ENCODE measurements around the gene C17orf50. TPM values are rescaled to one million over a fixed set of nuclear protein-coding genes. Genes with fewer than 3 reads are reported as not detected.

The C17orf50 gene
- polyA plus RNA-seq, 1 donor (not counting 4 experiments of a cell fraction or from before 2014, with no cell fraction given) = not detected

DNA sequence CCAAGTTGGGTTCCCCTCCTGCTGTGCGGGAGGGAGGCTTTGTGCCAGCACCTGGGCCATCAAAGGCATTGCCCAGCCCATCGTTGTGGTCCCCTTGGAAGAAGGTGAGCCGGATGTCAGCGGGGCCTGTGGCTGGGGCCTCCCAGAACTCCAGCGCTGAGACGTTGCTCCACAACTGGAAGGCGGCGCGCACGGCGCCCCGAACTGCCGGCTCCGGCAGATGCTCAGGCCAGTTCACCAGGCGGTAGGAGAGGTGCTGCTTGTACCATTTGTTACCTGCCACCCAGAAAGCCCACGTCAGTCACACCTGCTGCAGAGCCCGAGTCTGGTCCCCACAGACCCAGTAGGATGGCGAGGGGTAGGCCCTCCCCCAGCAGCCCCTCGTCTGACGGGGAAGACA lies 12.4 kb downstream of the C17orf50 start:
- no peak overlapping the region for H3K4me3 ChIP-seq (ENCODE audit: control insufficient read depth in 2 of 3, extremely low read depth in 1 of 3, insufficient read depth in 2 of 3, low read depth in 1 of 3, low read length in 3 of 3)
- no peak overlapping the region for H3K9ac ChIP-seq (ENCODE audit: control insufficient read depth, extremely low read depth, insufficient read depth, low read length)
- H3K36me3 ChIP-seq (ENCODE audit: control insufficient read depth in 2 of 2, extremely low read depth in 1 of 2, insufficient read depth in 2 of 2, low read length in 2 of 2) = peaks cover 8 to 10% of the 10 kb centered on the region in 2 experiments
- peaks cover 17% of the 10 kb centered on the region for H3K4me1 ChIP-seq (ENCODE audit: control insufficient read depth, extremely low read depth, insufficient read depth, low read length)
- TF ChIP-seq, protein P1, sequence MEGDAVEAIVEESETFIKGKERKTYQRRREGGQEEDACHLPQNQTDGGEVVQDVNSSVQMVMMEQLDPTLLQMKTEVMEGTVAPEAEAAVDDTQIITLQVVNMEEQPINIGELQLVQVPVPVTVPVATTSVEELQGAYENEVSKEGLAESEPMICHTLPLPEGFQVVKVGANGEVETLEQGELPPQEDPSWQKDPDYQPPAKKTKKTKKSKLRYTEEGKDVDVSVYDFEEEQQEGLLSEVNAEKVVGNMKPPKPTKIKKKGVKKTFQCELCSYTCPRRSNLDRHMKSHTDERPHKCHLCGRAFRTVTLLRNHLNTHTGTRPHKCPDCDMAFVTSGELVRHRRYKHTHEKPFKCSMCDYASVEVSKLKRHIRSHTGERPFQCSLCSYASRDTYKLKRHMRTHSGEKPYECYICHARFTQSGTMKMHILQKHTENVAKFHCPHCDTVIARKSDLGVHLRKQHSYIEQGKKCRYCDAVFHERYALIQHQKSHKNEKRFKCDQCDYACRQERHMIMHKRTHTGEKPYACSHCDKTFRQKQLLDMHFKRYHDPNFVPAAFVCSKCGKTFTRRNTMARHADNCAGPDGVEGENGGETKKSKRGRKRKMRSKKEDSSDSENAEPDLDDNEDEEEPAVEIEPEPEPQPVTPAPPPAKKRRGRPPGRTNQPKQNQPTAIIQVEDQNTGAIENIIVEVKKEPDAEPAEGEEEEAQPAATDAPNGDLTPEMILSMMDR (optimal IDR thresholded peaks at IDR 0.05 in 1 of 3, IDR thresholded peaks at IDR 0.05 in 1 of 3, conservative IDR thresholded peaks at IDR 0.05 in 1 of 3; ENCODE audit: extremely low read depth in 1 of 3, insufficient read depth in 2 of 3, low read length in 3 of 3) = no peak
- H3K79me2 ChIP-seq (ENCODE audit: control insufficient read depth, insufficient read depth, low read length) = no peaks in the 10 kb centered on the region
- no peak overlapping the region for H3K27ac ChIP-seq (ENCODE audit: control insufficient read depth, insufficient read depth, low read length)
- no peak for FAIRE-seq
- H3K9me3 ChIP-seq (ENCODE audit: control insufficient read depth, low read depth, low read length) = no peaks in the 10 kb centered on the region
- H3K4me2 ChIP-seq (ENCODE audit: control insufficient read depth, extremely low read depth, insufficient read depth, low read depth, low read length) = no peak overlapping the region
- H2AFZ ChIP-seq (ENCODE audit: control insufficient read depth, low read length) = no peak overlapping the region
- dilution Hi-C loops (cut with MboI; ENCODE audit: extremely low pct_ligation_motif_present, low sequenced_read_pairs) = no loop called here
- H4K20me1 ChIP-seq (ENCODE audit: control insufficient read depth, extremely low read depth, insufficient read depth, low read length) = no peaks in the 10 kb centered on the region
- no peak for DNase-seq (ENCODE audit: low read depth, low spot score)
- H3K27me3 ChIP-seq (ENCODE audit: control insufficient read depth, extremely low read depth, insufficient read depth, low read length) = no peaks in the 10 kb centered on the region
- H3K9me1 ChIP-seq (ENCODE audit: control insufficient read depth, extremely low read depth, insufficient read depth, low read length) = no peaks in the 10 kb centered on the region

GRCh38 chr17:35773679-35774425 lies 13.2 kb downstream of the C17orf50 start:
- Histone ChIP-seq H3K9me1 (ENCODE audit: control insufficient read depth, extremely low read depth, insufficient read depth, low read length) (no peaks in the 10 kb centered on the region), H4K20me1 (ENCODE audit: control insufficient read depth, extremely low read depth, insufficient read depth, low read length) (no peaks in the 10 kb centered on the region), H3K27ac (ENCODE audit: control insufficient read depth, insufficient read depth, low read length) (no peak overlapping the region), H3K4me2 (ENCODE audit: control insufficient read depth, extremely low read depth, insufficient read depth, low read depth, low read length) (no peak overlapping the region), H3K79me2 (ENCODE audit: control insufficient read depth, insufficient read depth, low read length) (no peaks in the 10 kb centered on the region), H3K4me1 (ENCODE audit: control insufficient read depth, extremely low read depth, insufficient read depth, low read length) (peaks cover 24% of the 10 kb centered on the region), H3K36me3 (ENCODE audit: control insufficient read depth in 2 of 2, extremely low read depth in 1 of 2, insufficient read depth in 2 of 2, low read length in 2 of 2) (peaks cover 10 to 11% of the 10 kb centered on the region in 2 experiments), H3K9me3 (ENCODE audit: control insufficient read depth, low read depth, low read length) (no peaks in the 10 kb centered on the region), H3K27me3 (ENCODE audit: control insufficient read depth, extremely low read depth, insufficient read depth, low read length) (no peaks in the 10 kb centered on the region), H3K9ac (ENCODE audit: control insufficient read depth, extremely low read depth, insufficient read depth, low read length) (no peak overlapping the region), H2AFZ (ENCODE audit: control insufficient read depth, low read length) (no peak overlapping the region), H3K4me3 (ENCODE audit: control insufficient read depth in 2 of 3, extremely low read depth in 1 of 3, insufficient read depth in 2 of 3, low read depth in 1 of 3, low read length in 3 of 3) (no peak overlapping the region)
- no peak for FAIRE-seq
- no peak for DNase-seq (ENCODE audit: low read depth, low spot score)
- dilution Hi-C loops (cut with MboI; ENCODE audit: extremely low pct_ligation_motif_present, low sequenced_read_pairs) = no loop called here
- no peak for TF ChIP-seq EZH2 (IDR thresholded peaks at IDR 0.05; ENCODE audit: low read length)
- TF ChIP-seq, protein P1 (optimal IDR thresholded peaks at IDR 0.05 in 1 of 3, IDR thresholded peaks at IDR 0.05 in 1 of 3, conservative IDR thresholded peaks at IDR 0.05 in 1 of 3; ENCODE audit: extremely low read depth in 1 of 3, insufficient read depth in 2 of 3, low read length in 3 of 3) = no peak
